HT1080 (cell line): ENCODE results near the gene LAG3. TPM values are rescaled to one million over a fixed set of nuclear protein-coding genes. Genes with fewer than 3 reads are reported as not detected.

Experiments used
- DNase-seq: peaks from one replicate; pipeline ENCODE4 v3.0.0-alpha.2; 2015; ENCODE audit warnings: low read depth
- total RNA-seq: library from RNA; depleted of rRNA; stranded (reverse); fragments of >200 nt; shearing (Covaris generic); gene quantifications from 2 replicates; pipeline ENCODE4 v1.2.3, GENCODE V29; 2014

Gene LAG3
- total RNA-seq, 1 experiment from 2014 or later: 2.0 TPM

DNA sequence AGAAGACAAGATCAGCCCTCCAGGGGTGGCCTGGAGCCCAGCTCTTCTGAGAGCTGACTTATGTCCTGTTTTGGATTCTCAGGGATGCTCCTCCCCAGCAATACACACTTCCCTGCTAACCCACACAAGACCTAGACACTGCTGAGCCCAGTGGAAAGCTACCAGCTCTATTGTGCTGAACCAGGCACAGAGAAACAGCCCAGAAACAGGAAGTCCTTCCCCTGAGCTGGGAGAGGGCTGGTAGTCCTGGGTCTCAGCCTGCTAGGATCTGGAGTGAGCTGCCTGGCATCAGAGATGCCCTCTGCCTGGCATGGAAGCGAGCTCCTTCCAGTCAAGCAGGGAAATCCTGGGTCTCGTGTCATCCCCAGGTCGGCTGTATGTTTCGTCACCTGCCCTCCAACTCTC lies 1.2 kb upstream of the LAG3 start:
- no peak for DNase-seq

DNA sequence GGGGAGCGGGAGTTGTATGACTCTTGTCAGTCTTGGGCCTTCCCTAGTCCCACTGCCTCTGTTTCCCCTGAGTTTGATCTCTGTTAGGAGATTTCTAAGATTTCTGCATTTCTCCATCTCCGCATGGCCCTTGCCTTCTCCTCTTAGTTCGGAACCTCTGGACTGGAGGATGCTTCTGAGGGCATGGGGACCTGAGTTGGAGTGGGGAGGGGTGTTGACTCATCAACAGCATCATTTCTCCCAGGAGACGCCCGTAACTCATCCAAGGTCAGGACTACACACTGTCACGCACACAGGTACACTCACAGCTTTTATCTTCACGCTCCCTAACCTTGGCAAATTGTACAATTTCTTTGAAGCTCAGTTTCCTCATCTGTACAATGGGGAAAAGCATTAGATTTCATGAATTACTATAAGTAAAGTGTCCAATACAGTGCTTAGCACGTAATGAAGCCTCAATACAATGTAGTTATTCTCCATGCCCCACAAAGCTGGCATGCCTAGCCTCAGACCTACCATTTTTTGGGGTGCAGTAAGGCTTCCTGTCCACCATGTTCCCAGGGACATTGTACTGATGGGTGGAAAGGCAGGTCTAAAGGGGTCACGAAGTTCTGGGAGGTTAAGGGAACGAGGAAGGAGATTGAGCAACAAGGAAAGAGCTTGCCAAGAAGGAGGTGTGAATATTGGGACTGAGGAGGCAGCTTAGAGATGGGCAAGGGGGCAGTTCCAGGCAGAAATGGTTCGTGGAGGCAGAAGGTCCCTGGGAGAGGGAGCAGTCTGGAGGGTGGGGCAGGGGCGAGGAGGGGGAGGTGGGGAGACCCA lies 600 bp upstream of the LAG3 start:
- no peak for DNase-seq

DNA sequence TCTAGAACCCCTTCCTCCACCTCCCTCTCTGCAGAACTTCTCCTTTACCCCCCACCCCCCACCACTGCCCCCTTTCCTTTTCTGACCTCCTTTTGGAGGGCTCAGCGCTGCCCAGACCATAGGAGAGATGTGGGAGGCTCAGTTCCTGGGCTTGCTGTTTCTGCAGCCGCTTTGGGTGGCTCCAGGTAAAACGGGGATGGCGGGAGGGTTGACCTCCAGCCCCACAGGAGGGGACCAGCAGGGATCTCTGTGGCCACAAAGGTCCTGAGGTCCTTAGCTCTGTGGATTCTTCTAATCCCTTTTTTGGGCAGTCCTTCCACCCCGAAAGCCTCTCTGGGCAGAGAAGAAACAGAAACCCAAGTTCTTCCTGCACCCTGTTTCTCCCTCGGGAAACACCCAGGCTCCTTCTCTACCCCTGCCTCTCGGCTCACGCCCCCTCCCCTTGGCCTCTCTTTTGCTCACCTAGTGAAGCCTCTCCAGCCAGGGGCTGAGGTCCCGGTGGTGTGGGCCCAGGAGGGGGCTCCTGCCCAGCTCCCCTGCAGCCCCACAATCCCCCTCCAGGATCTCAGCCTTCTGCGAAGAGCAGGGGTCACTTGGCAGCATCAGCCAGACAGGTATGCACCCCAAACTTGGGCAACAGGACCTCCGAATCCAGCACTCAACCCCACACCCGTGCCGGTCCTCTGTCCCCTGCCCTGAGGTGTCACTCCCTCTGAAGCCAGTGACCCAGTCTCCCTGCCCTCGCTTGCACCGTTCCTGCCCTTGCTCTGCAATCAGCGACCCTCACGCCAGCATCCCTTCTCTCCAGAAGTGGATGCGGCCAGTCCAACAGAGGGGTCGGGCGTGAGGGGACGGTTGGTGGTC lies 638 bp downstream of the LAG3 start:
- DNase-seq: no peak

DNA sequence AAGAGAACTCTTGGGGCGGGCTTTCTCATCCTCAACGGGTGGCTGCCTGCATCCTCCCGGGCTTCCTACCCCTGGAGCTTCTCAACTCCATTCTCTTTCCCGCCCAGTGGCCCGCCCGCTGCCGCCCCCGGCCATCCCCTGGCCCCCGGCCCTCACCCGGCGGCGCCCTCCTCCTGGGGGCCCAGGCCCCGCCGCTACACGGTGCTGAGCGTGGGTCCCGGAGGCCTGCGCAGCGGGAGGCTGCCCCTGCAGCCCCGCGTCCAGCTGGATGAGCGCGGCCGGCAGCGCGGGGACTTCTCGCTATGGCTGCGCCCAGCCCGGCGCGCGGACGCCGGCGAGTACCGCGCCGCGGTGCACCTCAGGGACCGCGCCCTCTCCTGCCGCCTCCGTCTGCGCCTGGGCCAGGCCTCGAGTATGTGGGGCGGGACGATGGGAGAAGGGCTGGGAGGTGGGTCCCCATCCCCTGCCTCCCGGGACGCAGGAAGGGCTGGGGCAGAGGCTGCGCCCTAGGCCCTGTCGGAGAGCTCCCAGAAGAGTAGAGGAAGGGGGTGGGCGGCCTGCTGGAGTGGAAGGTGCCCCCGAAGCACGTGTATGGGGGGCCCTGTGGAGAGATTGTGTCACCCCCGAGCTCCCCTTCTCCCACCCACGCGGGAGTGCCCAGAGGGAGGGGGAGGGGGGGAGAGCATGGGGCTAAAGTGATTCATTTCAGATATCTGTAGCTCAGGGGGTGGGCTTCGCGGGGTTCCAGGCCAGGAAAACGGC lies 1.5 kb downstream of the LAG3 start:
- no peak for DNase-seq

DNA sequence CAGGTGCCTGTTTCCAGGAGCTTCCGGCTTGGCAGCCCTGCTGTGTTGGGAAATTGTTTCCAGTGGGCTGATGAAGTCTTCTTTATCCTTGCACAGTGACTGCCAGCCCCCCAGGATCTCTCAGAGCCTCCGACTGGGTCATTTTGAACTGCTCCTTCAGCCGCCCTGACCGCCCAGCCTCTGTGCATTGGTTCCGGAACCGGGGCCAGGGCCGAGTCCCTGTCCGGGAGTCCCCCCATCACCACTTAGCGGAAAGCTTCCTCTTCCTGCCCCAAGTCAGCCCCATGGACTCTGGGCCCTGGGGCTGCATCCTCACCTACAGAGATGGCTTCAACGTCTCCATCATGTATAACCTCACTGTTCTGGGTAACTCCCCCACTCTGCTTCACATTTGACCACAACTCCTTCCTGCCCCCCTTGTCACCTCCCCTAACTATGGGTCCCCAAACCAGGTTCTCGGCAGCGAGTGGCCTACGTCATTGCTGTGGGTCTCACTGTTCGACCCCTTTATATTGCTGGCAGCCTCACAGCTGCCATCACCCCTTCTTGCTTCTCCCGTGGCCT lies 2.3 kb downstream of the LAG3 start:
- no peak for DNase-seq

DNA sequence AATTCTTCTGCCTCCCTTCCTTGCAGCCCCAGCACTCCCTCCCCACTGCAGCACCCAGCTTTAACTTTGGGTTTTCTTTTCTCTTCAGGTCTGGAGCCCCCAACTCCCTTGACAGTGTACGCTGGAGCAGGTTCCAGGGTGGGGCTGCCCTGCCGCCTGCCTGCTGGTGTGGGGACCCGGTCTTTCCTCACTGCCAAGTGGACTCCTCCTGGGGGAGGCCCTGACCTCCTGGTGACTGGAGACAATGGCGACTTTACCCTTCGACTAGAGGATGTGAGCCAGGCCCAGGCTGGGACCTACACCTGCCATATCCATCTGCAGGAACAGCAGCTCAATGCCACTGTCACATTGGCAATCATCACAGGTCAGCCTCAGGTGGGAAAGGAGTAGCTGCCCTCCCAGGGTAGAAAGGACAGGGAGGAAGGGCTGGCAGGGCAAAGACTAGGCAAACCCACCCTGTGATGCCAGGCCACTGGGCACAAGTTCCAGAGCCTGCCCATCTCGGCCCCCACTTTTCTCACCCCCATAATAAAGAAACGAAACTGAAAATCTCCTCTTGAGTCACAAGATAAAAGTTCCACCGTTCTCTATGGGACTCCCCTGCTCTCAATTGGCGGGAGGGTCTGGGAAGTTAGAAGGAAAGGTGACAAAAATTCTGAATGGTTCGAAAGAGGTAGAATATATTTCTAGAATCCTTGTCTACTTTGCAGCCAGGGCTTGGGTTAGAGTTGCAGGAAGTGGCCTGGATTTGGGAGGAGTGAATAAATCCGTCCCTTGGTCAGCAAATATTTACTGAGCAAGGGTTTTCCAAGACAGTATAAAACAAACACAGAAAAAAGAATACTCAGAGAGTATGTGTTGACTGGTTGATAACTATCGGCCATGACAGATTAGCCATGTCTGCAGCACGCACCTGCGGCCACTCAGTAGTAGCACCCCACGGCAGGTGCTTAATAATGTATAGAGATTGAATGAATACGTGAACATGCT lies 3.2 kb downstream of the LAG3 start:
- DNase-seq: no peak

DNA sequence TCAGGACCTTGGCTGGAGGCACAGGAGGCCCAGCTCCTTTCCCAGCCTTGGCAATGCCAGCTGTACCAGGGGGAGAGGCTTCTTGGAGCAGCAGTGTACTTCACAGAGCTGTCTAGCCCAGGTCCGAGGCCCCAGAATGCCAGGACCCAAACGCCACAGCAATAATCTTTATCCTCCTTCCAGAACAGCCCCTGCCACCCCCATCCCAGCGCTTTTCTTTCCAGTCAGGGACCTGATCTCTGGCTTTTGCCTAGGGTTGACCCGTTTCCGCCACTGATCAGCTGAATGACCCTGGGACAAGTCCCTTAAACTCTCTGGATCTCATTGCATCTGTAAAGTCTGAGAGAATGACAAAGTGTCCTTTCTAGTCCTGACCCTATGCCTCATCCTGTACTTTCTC lies 5.1 kb downstream of the LAG3 start:
- no peak for DNase-seq

DNA sequence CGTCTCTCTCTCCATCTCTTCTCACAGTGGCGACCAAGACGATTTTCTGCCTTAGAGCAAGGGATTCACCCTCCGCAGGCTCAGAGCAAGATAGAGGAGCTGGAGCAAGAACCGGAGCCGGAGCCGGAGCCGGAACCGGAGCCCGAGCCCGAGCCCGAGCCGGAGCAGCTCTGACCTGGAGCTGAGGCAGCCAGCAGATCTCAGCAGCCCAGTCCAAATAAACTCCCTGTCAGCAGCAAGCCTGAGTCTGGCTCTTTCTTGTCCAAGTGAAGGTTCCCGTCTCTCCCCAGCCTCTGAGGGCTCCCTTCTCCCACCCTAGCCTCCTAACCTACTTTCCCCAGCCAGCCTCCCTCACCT lies 5.9 kb downstream of the LAG3 start:
- DNase-seq: no peak

DNA sequence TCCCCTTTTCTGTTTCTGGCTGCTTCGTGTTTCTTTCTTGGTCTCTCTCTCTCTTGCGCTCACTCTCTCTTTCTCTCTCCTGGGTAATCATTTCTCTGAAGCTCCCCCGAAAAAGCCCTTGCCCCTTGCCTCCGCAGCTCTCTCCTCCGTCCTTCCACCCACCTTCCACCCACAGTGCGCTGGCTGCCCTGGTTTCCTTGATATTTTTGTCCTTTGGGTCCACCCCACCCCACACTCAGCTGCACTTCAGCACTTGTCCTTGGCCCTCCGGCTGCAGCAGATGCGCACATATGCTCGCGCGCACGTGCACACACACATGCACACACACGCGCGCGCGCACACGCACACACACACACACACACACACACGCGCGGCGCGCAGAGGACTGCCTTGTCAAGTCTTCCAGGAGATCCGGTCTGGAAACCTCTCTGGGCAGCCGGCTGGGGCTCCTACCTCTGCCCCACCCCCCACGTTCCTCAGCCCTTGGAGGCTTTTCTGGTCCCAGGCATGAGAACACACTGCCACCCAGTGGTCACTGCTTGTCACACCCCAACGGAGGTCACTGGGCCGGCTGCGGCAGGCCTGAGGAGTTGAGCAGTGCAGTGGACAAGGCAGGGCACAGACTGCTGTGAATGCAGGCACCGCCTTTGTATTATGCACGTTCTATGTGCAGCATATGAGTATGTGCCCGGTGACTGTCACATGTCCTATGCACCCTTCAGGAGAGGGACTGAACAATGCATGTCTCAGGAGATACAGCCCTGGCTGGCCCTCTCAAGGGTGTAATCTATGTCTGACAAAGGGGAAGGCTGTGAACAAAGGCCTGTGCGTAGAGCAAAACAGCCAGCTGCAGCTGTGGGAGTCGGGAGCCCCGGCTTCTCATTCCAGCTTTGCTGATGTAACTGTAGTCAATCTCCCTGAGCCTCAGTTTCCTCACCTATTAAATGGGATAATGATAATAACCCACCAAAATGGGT lies 6.5 kb downstream of the LAG3 start:
- peak; percentile 88 for DNase-seq

DNA sequence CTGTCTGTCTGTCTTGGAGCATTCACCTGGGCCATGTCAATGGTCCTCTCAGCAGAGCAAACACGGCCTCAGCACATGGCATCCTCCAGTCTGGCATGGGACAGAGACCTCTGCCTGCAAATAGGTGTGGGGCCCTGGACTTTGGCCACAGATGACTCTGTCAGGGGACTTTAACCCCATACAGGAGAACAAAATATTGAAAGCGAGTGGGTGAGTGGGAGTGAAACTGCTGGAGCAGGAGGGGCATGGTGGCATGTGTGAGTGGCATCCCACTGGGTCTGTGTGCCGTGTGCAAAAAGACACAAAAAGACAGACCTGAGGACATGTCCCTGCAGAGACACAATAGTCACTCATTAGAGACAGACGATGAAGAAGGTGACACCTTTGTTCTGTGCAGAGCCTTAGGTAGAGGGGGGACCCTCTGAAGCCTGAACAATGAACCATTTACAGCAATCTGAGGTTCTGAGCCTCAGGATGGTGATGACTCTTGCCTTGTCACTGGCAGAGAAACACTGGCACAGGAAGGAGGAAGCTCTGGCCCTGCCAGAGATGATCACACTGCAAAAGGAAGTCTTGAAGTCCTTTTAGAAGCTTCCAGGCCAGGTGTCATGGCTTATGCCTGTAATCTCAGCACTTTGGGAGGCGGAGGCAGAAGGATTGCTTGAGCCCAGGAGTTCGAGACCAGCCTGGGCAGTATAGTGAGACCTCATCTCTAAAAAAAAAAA lies 7.5 kb downstream of the LAG3 start:
- no peak for DNase-seq

DNA sequence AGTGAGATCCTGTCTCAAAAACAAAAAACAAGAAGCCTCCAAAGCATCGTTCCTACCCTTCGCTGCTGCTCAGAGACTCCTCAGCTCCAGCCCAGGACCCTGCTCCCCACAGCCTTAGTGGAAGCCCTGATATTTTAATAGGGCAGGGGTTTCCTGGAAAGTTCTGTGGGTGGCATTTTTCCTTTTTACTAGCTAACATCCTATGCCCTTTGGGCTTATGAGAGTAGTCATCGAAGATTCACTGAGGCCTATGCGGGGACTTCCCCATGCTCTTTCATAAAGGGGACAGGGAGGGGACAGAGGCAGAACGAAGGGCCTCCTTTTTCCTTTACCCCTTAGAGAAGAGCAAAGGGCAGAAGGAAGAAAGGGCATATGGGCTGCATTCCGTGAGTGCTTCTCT lies 8.3 kb downstream of the LAG3 start:
- no peak for DNase-seq

DNA sequence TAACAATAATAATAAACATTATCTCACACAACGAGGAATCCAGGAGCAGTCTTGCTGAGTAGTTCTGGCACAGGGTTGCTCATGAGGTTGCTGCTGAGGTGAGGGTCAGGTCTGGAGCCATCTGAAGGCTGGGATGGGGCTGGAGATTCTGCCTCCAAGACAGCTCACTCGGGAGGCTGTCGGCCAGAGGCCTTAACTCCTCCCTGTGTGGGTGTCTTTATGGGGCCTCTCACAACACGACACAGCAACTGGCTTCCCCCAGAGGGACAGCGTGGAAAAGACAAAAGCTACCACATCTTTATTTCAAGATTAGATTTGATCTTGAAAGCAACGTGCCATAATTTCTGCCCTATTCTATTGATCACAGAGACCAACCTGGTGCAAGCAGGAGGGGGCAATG lies 9.8 kb downstream of the LAG3 start:
- DNase-seq: no peak

DNA sequence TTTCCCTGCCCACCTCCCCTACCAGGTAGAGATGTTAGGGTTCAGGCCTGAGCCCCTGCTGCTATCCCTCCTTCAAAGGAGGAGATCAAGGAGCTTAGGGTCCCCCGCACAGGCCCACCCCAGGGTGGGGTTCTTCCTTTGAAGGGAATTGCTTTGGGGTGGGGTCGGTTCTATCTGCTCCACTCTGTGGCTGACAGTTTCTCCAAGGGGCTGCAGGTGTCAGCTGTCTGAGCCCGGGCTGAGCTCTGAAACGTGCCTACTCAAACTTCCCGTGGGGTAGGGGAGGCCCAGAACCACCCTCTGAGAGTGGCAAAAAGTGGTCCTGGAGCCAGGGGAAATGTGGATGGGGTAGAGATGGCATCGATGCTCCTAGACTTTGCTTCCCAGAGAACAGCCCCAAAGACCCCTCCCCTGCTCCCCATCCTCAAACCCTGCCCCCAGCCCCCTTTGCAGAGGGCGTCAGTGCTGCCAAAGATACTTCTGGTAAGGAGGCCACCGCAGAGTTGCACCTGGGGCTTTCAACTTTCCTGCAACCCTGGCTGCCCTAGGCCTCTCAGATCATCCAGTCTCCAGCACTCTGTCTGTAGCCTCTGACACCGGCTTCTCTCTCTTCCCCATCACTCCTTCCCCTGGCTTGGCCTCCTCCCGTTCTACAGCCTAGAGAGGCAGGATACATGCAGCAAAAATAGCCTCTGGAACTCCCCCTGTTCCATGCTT lies 10.7 kb downstream of the LAG3 start:
- no peak for DNase-seq

DNA sequence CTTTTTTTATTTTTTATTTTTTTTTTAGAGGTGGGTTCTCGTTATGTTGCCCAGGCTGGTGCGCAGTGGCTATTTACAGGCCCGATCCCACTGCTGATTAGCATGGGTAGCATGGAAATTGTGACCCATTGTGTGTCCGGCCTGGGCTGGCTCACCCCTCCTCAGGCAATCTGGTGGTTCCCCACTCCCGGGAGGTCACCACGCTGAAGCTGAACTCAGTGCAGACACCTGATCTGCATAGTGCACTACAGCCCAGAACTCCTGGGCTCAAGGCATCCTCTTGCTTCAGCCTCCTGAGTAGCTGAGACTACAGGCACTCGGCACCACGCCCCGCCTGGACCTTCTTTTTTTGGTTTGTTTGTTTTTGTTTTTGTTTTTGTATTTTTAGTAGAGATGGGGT lies 11.5 kb downstream of the LAG3 start:
- no peak for DNase-seq

DNA sequence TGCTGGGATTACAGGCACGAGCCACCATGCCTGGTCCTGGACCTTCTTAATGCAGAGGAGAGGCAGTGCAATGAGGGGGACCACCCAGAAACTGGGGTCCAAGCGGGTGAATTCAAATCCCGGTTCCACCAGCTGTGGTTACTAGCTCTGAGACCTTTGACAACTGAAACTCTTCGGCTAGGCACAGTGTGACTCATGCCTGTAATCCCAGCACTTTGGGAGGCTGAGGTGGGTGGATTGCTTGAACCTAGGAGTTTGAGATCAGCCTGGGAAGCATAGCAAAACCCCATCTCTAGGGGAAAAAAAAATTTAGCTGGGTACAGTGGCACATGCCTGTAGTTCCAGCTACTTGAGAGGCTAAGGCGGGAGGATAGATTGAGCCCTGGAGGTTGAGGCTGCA lies 12.0 kb downstream of the LAG3 start:
- no peak for DNase-seq

DNA sequence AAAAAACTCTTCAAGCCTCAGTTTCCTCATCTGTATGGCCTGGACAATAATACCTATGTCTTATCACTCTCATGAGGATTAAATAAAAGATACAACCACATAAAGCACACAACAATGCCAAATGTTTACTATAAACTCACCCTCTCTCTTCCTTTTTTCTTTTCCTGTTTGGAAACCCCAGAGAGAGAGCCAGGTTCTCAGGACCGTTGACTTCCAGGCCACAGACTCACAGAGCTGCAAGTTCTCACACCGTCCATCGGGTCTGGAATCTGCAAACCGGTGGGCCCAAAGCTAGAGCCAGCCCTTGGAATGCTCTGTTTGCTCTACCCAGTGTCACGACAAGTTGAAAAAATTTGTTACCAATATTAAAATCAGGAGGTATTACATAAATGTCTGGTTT lies 12.4 kb downstream of the LAG3 start:
- DNase-seq: no peak

DNA sequence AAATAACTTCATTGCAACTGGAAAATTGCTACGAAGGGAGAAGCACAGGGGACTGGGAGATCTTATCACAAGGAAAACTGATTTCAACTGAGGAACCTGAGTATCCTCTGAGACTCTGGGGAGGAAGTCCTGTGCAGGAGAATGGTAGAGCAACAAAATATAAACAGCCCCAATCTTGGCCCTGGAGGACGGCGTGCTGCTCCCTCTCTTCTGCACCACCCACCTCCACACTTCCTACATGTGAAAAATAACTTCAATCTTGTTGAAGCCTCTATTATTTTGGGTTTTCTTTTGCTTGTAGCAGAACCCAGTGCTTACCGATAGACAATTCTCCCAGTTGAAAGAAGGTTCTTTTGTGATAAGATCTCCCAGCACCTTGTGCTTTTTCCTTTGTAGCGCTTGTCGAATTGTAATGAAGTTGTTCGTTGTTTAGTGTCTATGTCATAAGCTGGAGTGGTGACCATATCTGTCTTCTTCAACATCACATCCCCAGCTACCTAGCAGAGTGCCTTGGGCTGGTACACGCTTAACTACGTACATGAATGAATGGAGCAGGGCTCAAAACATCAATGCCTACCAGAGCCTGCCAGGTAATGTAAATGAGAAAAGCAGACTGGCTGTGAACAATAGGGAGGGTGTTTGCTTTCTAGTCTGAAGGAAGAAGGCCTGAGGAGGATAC lies 14.2 kb downstream of the LAG3 start:
- no peak for DNase-seq
